IPS DF 4.7 (cell line): ENCODE measurements around the gene MAPK8IP1.

Experiments used
- DNase-seq: peaks from one replicate; pipeline ENCODE4 v3.0.0-alpha.2; 2013; ENCODE audit warnings: low spot score; ENCODE audit errors: extremely low read depth

The MAPK8IP1 gene

GRCh38 chr11:45925550-45925949 lies 40.1 kb downstream of the MAPK8IP1 start:
- DNase-seq, result no peak

GRCh38 chr11:45926001-45926401 lies 40.5 kb downstream of the MAPK8IP1 start:
- no peak for DNase-seq

- DNase-seq, result no peak
Measured at GRCh38 chr11:45926536-45927331, 41.3 kb downstream of the MAPK8IP1 start.

- DNase-seq, result no peak
Measured at GRCh38 chr11:45927332-45927683, 41.9 kb downstream of the MAPK8IP1 start.

- DNase-seq, result no peak
Measured at GRCh38 chr11:45927684-45928413, 42.4 kb downstream of the MAPK8IP1 start.

GRCh38 chr11:45928535-45929215 lies 43.2 kb downstream of the MAPK8IP1 start:
- no peak for DNase-seq

- no peak for DNase-seq
Measured at GRCh38 chr11:45929486-45930030, 44.1 kb downstream of the MAPK8IP1 start.

GRCh38 chr11:45930031-45930794 lies 44.8 kb downstream of the MAPK8IP1 start:
- no peak for DNase-seq

GRCh38 chr11:45930951-45931570 lies 45.6 kb downstream of the MAPK8IP1 start:
- no peak for DNase-seq

GRCh38 chr11:45931739-45932138 lies 46.3 kb downstream of the MAPK8IP1 start:
- DNase-seq, result no peak

- no peak for DNase-seq
Measured at GRCh38 chr11:45932217-45932616, 46.8 kb downstream of the MAPK8IP1 start.

- no peak for DNase-seq
Measured at GRCh38 chr11:45933131-45933831, 47.8 kb downstream of the MAPK8IP1 start.

- no peak for DNase-seq
Measured at GRCh38 chr11:45933846-45934579, 48.6 kb downstream of the MAPK8IP1 start.

- no peak for DNase-seq
Measured at GRCh38 chr11:45934580-45935318, 49.3 kb downstream of the MAPK8IP1 start.

GRCh38 chr11:45935349-45936064 lies 50.1 kb downstream of the MAPK8IP1 start:
- no peak for DNase-seq

GRCh38 chr11:45936511-45937054 lies 51.1 kb downstream of the MAPK8IP1 start:
- DNase-seq, result no peak

GRCh38 chr11:45937916-45938315 lies 52.5 kb downstream of the MAPK8IP1 start:
- DNase-seq, result no peak

- no peak for DNase-seq
Measured at GRCh38 chr11:45939836-45940235, 54.4 kb downstream of the MAPK8IP1 start.
